Measurements from ENCODE around the gene TMEM131L.

DNA sequence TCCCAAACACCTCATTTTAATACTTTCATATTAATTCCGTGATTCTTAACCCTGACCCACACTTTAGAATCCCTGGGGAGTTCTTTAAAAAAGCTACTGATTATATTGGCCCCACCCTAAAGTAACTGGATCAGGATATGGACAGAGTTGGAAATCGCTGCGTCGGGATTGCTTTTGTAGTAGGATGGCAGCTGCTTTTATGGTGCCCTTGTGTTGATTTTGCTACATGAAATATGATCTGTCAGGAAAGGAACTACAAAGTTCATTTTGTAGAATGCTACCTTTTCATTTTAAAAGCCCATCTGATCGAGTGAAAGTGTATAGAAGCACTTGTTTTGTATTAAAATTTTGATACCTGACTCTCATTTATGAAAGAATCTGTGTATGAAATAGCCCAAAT, 43.6 kb downstream of the TMEM131L start:
- TF ChIP-seq, protein P1, sequence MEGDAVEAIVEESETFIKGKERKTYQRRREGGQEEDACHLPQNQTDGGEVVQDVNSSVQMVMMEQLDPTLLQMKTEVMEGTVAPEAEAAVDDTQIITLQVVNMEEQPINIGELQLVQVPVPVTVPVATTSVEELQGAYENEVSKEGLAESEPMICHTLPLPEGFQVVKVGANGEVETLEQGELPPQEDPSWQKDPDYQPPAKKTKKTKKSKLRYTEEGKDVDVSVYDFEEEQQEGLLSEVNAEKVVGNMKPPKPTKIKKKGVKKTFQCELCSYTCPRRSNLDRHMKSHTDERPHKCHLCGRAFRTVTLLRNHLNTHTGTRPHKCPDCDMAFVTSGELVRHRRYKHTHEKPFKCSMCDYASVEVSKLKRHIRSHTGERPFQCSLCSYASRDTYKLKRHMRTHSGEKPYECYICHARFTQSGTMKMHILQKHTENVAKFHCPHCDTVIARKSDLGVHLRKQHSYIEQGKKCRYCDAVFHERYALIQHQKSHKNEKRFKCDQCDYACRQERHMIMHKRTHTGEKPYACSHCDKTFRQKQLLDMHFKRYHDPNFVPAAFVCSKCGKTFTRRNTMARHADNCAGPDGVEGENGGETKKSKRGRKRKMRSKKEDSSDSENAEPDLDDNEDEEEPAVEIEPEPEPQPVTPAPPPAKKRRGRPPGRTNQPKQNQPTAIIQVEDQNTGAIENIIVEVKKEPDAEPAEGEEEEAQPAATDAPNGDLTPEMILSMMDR (IDR thresholded peaks at IDR 0.05) = no peak
- no peak for TF ChIP-seq POLR2A (IDR thresholded peaks at IDR 0.05)

Measured in adrenal gland (tissue), 5 donors.